MCF 10A (cell line): ENCODE results near the gene TMEM271. TPM values are rescaled to one million over a fixed set of nuclear protein-coding genes. Genes with fewer than 3 reads are reported as not detected.
"Not testable (repeated sequence)": the region's sequence is repeated elsewhere in the genome, so short reads cannot be mapped to it uniquely, and the experiment has no call there.

Experiments used
- BruUV-seq: library from RNA; stranded (reverse); fragments of 400-500 nt; replicated peaks from 2 replicates; lab custom pipeline; 2021; lab: Mats Ljungman, UMichigan
- CTCF ChIA-PET: fragments of 300-600 bp; sonication (Branson Sonifier 250); formaldehyde crosslinking; extraction: SDS; loops from one replicate; lab custom pipeline; 2021; ENCODE audit warnings: antibody characterized with exemption, inconsistent platforms; lab: Yijun Ruan, JAX
- POLR2A ChIA-PET: fragments of 300-600, 350-650 bp; sonication (Branson Sonifier 250); formaldehyde crosslinking; extraction: SDS; loops from one replicate; lab custom pipeline; 2020; ENCODE audit warnings: antibody characterized with exemption, inconsistent platforms; lab: Yijun Ruan, JAX
- DNase-seq: peaks from one replicate; pipeline ENCODE4 v3.0.0-alpha.2; 2018; ENCODE audit not compliant: unreplicated experiment
- H3K27ac Mint-ChIP-seq: one replicate; pipeline ENCODE4 v1.8.0; 2022; ENCODE audit warnings: mild to moderate bottlenecking, low read depth, mixed read lengths; ENCODE audit not compliant: unreplicated experiment
- H3K27me3 Mint-ChIP-seq: one replicate; pipeline ENCODE4 v1.8.0; 2022; ENCODE audit warnings: mixed read lengths; ENCODE audit not compliant: insufficient read depth, unreplicated experiment
- H3K36me3 Mint-ChIP-seq: one replicate; pipeline ENCODE4 v1.8.0; 2022; ENCODE audit warnings: mild to moderate bottlenecking, moderate library complexity, mixed read lengths; ENCODE audit not compliant: insufficient read depth, unreplicated experiment
- H3K4me1 Mint-ChIP-seq: one replicate; pipeline ENCODE4 v1.8.0; 2022; ENCODE audit warnings: mixed read lengths; ENCODE audit not compliant: insufficient read depth, unreplicated experiment
- H3K4me3 Mint-ChIP-seq: one replicate; pipeline ENCODE4 v1.8.0; 2022; ENCODE audit warnings: mild to moderate bottlenecking, moderate library complexity, mixed read lengths; ENCODE audit not compliant: unreplicated experiment
- H3K9me3 Mint-ChIP-seq: one replicate; pipeline ENCODE4 v1.8.0; 2022; ENCODE audit warnings: mixed read lengths; ENCODE audit not compliant: unreplicated experiment
- CTCF ChIP-seq: fragments of 200-600 bp; IDR thresholded peaks from one replicate; pipeline ENCODE4 v1.8.0; 2022; ENCODE audit warnings: antibody characterized with exemption, mild to moderate bottlenecking; ENCODE audit not compliant: unreplicated experiment
- intact Hi-C: fragments of 100-400 bp; cut with micrococcal nuclease; formaldehyde crosslinking; loops from 2 replicates; pipeline ENCODE4 v1.14.1; 2022
- total RNA-seq: library from RNA; stranded (reverse); gene quantifications from 2 replicates; pipeline ENCODE4 v1.2.3, GENCODE V29; 2022

TMEM271 gene
- total RNA-seq, 1 experiment from 2014 or later, result not detected

GRCh38 chr4:560061-560460, 16.0 kb downstream of the TMEM271 start:
- BruUV-seq, result no TSS peak
- ChIA-PET CTCF (no interaction called here), POLR2A (interaction anchor here (1.5 kb wide), 1 partner anchor 11 kb away, joined by 3 read pairs; no protein-coding TSS in a partner anchor)
- H3K9me3 Mint-ChIP-seq, result peaks cover 23% of the 10 kb centered on the region
- intact Hi-C loops, result no loop called here
- H3K4me3 Mint-ChIP-seq, result no peak overlapping the region
- peaks cover 14% of the 10 kb centered on the region for H3K27me3 Mint-ChIP-seq
- DNase-seq, result no peak
- H3K27ac Mint-ChIP-seq, result no peak overlapping the region
- no peak for TF ChIP-seq CTCF
- no peaks in the 10 kb centered on the region for H3K36me3 Mint-ChIP-seq
- peaks cover 11% of the 10 kb centered on the region for H3K4me1 Mint-ChIP-seq

- H3K4me1 Mint-ChIP-seq, result peaks cover 8% of the 10 kb centered on the region
- H3K4me3 Mint-ChIP-seq, result no peak overlapping the region
- no TSS peak for BruUV-seq
- ChIA-PET POLR2A (no interaction called here), CTCF (no interaction called here)
- no peaks in the 10 kb centered on the region for H3K9me3 Mint-ChIP-seq
- H3K27ac Mint-ChIP-seq, result no peak overlapping the region
- H3K27me3 Mint-ChIP-seq, result peaks cover 33% of the 10 kb centered on the region
- no peaks in the 10 kb centered on the region for H3K36me3 Mint-ChIP-seq
- intact Hi-C loops, result no loop called here
- no peak for DNase-seq
- no peak for TF ChIP-seq CTCF
Measured at GRCh38 chr4:555566-556275, 20.4 kb downstream of the TMEM271 start.

- H3K4me1 Mint-ChIP-seq, H3K9me3 Mint-ChIP-seq, CTCF ChIA-PET, BruUV-seq, H3K36me3 Mint-ChIP-seq, POLR2A ChIA-PET, H3K4me3 Mint-ChIP-seq, H3K27ac Mint-ChIP-seq, DNase-seq, intact Hi-C loops: not testable (repeated sequence)
- peaks cover 24% of the 10 kb centered on the region for H3K27me3 Mint-ChIP-seq
Measured at GRCh38 chr4:554793-555320, 21.2 kb downstream of the TMEM271 start.

- Mint-ChIP-seq H3K36me3 (no peaks in the 10 kb centered on the region), H3K27me3 (peaks cover 37% of the 10 kb centered on the region), H3K9me3 (no peaks in the 10 kb centered on the region), H3K4me1 (no peaks in the 10 kb centered on the region), H3K27ac (no peak overlapping the region), H3K4me3 (no peak overlapping the region)
- intact Hi-C loops, result no loop called here
- POLR2A ChIA-PET, result no interaction called here
- DNase-seq, result no peak
- BruUV-seq, result no TSS peak
- CTCF ChIA-PET, result interaction anchor here (0.6 kb wide), 1 partner anchor 214 kb away, joined by 3 read pairs; the partner anchor contains the start of gene ZNF141
- no peak for TF ChIP-seq CTCF
Measured at GRCh38 chr4:552019-552418, 24.1 kb downstream of the TMEM271 start.

GRCh38 chr4:550268-550667, 25.8 kb downstream of the TMEM271 start:
- CTCF ChIA-PET, result not testable (repeated sequence)

More at GRCh38 chr4:550268-550667, 25.8 kb downstream of the TMEM271 start:
- H3K9me3 Mint-ChIP-seq, DNase-seq, H3K4me1 Mint-ChIP-seq, POLR2A ChIA-PET, intact Hi-C loops, H3K27ac Mint-ChIP-seq, H3K4me3 Mint-ChIP-seq, BruUV-seq, H3K36me3 Mint-ChIP-seq: not testable (repeated sequence)
- peaks cover 52% of the 10 kb centered on the region for H3K27me3 Mint-ChIP-seq
